ENCODE measurements around the gene ALOXE3. TPM values are rescaled to one million over a fixed set of nuclear protein-coding genes. Genes with fewer than 3 reads are reported as not detected.

The ALOXE3 gene
- total RNA-seq, 1 donor from 2014 or later, result not detected

DNA sequence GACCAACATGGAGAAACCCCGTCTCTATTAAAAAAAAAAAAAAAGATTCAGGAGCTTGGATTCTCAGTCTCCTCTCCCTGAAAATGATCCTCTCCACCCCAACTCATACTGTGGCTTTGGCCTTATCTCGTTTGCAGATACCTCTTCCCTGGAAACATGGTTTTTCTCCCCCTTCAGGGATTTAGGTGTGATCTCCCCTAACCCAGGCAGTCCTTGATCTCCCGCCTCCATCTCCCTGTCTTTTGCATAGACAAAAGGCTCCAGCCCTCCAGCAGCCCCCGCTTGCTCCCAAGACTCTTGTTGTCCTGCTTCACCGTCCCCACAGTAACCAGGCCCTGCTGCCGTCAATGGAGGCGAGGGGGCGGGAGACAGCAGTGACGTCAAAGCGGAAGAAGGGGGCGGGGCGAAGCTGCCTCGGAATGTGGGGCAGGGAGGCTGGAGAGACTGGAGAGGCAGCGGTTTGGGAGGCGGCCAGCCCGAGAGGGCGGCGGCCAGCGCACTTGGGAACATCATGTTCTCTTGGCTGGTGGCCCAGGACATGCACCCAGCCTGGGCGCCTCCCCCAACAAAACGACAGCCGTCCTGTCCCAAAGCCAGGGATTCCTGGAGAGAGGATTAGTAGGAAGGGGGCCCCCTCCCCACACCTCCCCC is 35.8 kb upstream of the ALOXE3 start:
- peak; percentile 95 to 99 for DNase-seq (ENCODE audit: low read depth in 2 of 2)

DNA sequence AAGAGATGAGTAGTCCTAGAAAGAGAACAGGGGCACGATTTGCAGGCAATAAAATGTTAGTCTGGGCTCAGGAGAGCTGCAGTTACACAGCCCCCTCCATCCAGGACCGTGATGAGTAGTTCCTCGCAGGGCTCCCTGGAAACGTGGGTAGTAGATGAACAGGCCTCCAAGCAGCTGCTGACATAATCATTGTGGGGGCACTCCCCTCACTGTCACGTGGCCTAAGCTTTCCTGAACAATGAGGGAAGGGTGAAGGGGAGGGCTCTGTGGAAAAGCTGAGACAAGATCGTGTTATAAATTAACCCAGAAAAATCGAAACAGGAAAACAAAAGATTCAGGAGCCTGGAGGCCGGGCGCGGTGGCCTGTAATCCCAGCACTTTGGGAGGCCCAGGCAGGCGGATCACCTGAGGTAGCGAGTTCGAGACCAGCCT is 35.2 kb upstream of the ALOXE3 start:
- peak; percentile 96 to 97 for DNase-seq (ENCODE audit: low read depth in 2 of 2)

GRCh38 chr17:8153031-8153451 is 34.7 kb upstream of the ALOXE3 start:
- DNase-seq (ENCODE audit: low read depth in 2 of 2), result no peak

- DNase-seq (ENCODE audit: low read depth in 2 of 2), result peak; percentile 95
Measured at GRCh38 chr17:8152112-8152775, 33.9 kb upstream of the ALOXE3 start, which contains the start of gene PER1. PER1 (minus strand) TSS chr17:8152404; CDS start chr17:8150706, 1,698 bp downstream.

GRCh38 chr17:8151641-8152111 is 33.4 kb upstream of the ALOXE3 start:
- DNase-seq (ENCODE audit: low read depth in 2 of 2), result peak; percentile 70 to 82

- peak; percentile 93 to 95 for DNase-seq (ENCODE audit: low read depth in 2 of 2)
Measured at GRCh38 chr17:8151120-8151640, 32.9 kb upstream of the ALOXE3 start.

- DNase-seq (ENCODE audit: low read depth in 2 of 2), result no peak
Measured at GRCh38 chr17:8150194-8151119, 32.1 kb upstream of the ALOXE3 start.

- DNase-seq (ENCODE audit: low read depth in 2 of 2), result no peak
Measured at GRCh38 chr17:8149419-8150193, 31.3 kb upstream of the ALOXE3 start.

- no peak for DNase-seq (ENCODE audit: low read depth in 2 of 2)
Measured at GRCh38 chr17:8148560-8148959, 30.2 kb upstream of the ALOXE3 start.

DNA sequence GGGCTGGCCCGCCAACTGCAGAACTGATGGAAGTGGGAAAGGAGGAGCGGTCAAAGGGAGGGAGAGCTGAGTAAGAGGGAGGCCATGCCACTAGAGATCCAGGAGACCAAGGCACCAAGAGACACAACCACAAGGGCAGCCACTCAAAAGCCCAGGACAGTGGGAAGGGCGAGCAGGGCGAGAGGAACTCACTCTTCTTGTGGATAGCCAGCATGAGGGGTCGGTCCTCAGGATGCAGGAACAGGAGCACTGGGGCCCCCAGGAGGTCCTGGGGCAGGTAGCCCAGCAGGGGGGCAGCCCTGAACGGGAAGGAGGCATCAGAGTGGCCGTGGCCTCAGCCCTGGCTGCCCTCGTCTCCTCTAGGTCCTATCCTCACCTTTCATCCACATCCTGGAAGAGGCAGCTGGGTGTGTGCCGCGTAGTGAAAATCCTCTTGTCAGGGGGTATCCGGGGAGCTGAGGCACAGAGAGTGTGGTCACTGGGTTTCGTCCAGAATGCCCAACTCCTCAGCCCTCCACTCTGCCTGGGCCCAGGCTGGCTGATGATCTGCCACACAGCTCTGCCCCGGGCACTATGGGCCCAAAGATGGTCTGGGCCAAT is 29.6 kb upstream of the ALOXE3 start:
- no peak for DNase-seq (ENCODE audit: low read depth in 2 of 2)

DNA sequence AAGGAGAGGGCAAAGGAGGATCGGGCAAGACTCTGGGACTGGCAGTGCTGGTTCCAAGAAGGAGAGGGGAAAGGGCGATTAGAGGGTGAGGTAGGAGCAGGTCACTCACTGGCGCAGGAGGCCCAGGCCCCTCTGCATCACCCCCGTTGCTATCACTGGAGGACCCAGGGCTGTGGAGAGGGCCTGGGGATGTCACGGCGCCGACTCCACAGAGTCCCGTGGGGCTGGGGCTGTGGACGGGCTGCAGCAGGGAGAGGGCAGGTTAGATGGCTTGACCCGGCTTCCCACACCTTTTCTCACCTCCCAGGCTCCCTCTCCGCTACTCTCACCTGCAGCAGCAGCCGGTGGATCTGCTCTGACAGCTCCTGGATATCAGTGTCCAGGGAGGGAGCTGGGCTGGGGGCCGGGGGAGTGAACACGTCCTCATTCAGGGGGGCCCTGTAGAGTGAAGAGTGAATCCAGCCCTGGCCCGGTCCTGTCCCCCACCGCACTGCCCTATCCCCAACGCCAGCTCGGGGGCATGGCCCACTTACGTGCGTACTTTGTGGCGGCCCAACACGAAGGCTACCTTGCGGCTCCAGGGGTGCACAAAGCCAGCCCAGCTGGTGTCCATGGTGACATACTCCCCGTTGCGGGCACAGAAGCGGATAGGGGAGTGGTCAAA is 29.0 kb upstream of the ALOXE3 start:
- DNase-seq (ENCODE audit: low read depth in 2 of 2), result no peak

GRCh38 chr17:8146381-8147140 is 28.2 kb upstream of the ALOXE3 start:
- DNase-seq (ENCODE audit: low read depth in 2 of 2), result no peak

DNA sequence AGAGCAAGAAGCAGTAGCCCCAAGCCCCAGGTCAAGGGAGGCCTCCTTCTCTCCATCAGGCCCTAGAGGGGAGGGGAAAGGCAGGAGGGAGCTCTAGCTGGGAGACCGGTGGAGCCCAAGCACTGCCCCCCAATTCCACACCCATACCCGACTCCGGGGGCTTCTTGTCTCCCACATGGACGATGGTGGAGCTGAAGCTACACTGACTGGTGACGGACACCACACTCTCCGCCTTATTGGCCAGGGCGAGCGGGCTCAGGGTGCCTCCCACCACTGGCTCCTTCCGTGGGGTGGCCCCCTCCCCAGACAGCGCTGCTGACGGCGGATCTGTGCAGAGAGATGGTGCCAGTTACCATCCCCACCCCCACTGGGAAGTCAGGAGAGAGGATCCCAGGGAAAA is 27.5 kb upstream of the ALOXE3 start:
- DNase-seq (ENCODE audit: low read depth in 2 of 2), result no peak

DNA sequence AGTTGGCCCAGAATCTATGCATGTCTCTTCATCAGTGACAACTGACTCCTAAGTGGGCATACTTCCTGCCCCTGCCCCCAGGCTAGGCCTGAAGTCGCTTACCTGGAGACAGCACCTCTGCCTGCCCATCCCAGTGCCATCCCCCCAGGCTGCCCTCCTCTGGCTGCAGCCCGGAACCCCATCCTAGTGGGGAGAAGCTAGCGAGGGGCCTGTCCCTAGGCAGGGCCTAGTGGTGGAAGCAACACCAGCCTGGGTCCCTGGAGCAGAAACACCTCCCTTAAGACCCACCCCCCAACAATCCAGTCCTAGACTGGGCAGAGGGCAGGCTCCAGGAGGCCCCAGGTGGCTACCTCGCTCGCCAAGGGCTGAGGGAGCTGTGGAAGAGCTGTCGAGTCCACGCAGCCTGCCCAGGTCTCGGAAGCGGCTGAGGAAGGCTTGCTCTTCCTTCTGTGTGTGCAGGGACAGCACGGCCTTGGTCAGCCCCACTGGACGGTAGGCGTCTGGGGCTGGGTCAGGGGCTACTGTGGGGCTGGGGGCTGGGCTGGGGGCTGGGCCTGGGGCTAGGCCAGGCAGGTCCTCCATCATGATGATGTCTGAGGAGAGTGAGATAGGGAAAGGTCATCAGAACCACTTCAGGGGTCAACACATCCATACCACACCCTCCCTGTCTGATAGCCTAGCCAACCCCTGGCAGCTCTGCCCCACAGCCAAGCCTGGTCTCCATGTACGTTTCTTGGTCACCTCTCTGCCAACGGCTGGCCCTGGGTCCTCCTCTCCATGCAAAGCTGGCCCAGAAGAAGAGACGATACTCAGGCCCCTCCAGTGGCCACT is 26.3 kb upstream of the ALOXE3 start:
- no peak for DNase-seq (ENCODE audit: low read depth in 2 of 2)

GRCh38 chr17:8143581-8144400 is 25.5 kb upstream of the ALOXE3 start:
- DNase-seq (ENCODE audit: low read depth in 2 of 2), result no peak

- no peak for DNase-seq (ENCODE audit: low read depth in 2 of 2)
Measured at GRCh38 chr17:8142887-8143580, 24.7 kb upstream of the ALOXE3 start.
